Measurements from ENCODE around the gene ATP2C2.
"Not testable (repeated sequence)": the region's sequence is repeated elsewhere in the genome, so short reads cannot be mapped to it uniquely, and the experiment has no call there.

ATP2C2 gene

DNA sequence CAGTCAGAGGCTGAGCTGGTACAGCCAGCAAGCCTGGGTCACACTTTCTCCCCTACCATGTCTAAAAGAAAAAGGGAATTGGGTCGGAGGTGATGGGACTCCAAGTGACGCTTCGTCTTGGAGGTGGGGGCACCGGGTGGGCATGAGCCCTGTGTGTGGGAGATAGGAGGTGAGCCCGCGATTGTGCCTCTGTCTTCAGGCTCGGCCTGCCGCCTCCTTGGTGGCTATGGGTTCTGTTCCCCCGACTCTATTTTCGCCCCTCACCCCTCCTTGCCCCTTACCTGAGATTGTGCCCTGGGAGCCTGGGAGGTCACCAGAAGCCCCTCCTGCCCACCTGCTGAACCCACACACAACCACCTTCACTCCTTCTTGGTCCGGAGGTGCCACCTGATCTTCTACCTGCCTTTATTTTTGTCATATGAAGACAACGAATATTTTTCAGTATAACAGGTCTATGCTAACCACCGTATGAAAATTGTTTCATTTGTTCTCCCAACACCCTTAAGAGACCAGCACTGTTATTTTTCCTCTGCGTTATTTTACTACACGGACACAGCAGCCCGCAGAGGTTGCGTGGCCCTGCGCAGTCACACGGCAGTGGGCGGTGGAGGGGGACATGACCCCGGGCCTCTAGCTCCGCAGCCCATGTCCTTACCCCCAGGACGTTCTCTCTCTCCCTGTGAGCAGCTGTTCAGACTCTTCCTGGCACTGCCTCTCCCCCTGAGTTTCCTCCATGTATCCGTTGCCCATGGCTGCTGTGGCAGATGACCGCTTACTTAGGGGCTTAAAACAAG lies 49.9 kb downstream of the ATP2C2 start:
- no peak for DNase-seq (ENCODE audit: low read depth in 1 of 2, low spot score in 1 of 2)

DNA sequence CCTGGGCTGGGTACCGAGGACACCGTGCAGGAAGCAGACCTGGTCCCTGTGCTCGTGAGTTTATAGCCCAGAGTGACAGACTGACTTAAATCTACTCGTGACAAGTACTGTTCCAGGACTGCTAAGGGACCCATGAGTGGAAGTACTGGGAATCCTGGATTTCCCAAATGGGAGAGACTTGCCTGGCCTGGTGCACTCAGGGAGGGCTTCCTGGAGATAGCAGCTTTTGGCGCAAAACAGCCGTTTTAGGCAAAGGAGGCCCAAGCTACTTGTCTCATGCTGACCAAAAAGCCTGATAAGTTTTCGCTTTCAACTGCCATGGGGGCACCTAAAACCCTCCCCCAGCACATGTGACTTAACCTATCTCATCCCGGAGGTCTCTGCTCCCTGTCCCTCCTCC lies 51.4 kb downstream of the ATP2C2 start:
- DNase-seq (ENCODE audit: low read depth in 1 of 2, low spot score in 1 of 2) = no peak

DNA sequence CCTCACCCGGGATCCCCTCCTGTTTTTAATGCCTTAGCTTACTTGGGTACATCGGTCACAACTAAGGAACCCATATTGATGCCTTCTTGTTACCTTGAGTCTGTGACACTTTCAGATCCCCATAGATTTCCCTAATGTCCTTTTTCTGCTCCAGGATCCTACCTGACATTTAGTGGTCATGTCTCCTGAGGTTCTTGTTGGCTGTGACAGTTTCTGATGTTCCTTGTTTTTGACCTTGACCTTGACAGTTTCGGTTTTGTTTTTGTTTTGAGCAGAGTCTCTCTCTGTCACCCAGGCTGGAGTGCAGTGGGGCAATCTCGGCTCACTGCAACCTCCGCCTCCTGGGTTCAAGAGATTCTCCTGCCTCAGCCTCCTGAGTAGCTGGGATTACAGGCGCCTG lies 52.2 kb downstream of the ATP2C2 start:
- not testable (repeated sequence) for DNase-seq (ENCODE audit: low read depth in 1 of 2, low spot score in 1 of 2)

DNA sequence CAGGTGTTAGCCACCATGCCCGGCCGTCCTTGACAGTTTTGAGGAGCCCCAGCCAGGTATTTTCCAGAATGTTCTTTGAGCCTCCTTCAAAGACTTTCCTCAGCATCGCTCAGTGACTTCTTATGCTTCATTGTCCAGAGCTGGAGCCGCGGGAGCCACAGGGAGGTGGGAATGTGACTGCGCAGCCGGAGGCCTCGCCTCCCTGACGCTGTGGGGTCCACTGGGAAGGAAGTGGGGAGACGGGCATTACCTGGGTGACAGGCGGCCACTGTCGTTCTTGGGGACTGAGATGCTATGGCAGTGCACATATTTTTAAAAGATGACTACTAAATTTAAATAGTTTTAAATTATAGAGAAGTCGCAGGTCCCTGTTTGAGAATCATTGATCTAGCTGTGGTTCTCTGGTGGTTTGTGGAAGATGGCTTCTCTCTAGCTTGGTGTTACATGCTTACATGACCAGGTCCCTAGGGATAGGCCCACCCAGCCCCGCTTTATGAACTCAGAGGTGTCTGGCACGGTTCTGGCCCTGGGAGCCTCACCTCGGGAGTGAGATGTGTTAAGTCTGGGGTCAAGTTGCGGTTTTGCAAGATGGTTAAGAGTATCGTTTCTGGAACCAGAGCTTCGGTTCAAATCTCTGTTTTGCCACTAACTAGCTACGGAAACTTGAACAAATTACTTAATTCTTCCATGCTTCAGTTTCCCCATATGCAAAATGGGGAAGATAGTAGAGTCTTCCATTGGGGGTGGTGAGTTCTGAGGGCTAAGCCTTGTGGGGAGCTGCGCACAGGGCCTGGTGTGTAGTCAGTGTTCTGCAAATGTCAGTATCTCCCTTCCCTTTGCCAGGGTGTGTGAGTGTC lies 53.0 kb downstream of the ATP2C2 start:
- DNase-seq (ENCODE audit: low read depth in 1 of 2, low spot score in 1 of 2) = no peak

DNA sequence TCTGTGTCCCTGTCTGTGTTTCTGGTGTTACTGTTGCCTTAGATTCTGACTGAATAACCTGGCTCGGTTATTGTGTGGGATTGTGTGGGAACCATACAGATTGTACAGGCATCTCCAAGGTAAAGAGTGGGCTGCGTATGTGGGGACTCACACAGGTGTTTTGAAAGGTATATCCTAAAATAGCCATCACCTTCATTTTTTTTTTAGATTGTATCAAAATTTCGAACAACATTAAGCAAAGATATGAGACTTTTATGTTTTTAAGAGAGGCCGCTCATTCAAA lies 53.5 kb downstream of the ATP2C2 start:
- DNase-seq (ENCODE audit: low read depth in 1 of 2, low spot score in 1 of 2) = no peak

DNA sequence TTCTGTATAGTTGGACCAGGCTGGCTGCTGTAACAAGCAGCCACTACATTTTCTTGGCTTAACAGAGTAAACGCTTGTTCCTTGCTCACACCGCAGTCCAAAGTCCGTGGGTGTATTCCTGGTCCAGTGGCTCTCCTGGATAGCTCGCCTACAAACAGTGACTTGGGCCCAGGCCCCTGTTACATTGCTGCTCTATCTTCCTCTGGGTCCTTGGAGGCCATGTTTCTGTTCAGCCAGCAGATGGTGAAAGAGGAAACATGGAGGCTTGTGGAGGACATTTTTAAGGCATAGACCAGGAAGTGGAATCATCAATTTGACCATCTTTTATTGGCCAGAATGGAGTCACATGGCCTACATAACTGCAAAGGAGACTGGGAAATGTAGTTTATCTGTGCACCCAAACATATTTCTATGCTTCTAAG lies 55.1 kb downstream of the ATP2C2 start:
- no peak for DNase-seq (ENCODE audit: low read depth in 1 of 2, low spot score in 1 of 2)

DNA sequence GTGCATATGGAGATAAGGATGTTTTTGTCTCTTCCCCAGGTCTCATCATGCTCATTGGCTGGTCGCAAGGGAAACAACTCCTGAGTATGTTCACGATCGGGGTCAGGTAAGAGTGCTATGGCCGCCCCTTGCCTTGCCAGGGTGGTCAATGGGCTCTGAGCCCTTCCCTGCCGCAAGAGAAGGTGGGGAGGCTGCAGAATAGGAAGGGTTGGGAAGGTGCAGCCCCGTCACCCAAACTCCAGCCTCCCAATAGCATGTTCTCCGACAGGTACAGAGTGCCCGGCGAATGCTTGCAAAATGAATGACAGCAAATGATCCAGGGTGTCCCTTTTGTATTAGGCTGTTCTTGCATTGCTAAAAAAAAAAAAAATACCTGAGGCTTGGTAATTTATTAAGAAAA lies 57.4 kb downstream of the ATP2C2 start:
- DNase-seq (ENCODE audit: low read depth in 1 of 2, low spot score in 1 of 2) = no peak

DNA sequence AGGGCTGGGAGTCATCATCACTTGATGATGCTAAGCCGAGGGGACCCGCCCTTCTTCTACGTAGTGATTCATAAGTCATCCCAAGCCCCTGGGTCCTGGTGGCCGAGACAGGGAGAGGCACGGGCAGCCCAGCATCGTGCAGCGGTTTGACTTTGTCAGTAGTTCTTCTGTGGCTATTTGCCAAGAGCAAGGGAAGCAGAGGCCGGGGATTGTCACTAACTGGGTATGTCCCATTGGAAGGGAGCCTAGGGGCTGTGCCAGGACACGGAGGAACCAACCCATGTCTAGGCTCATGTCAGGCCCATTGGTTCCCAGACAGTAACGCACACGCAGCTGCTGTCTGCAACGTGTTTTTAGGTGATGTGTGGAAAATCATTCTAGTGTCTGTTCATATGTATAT lies 58.5 kb downstream of the ATP2C2 start:
- DNase-seq (ENCODE audit: low read depth in 1 of 2, low spot score in 1 of 2) = no peak

DNA sequence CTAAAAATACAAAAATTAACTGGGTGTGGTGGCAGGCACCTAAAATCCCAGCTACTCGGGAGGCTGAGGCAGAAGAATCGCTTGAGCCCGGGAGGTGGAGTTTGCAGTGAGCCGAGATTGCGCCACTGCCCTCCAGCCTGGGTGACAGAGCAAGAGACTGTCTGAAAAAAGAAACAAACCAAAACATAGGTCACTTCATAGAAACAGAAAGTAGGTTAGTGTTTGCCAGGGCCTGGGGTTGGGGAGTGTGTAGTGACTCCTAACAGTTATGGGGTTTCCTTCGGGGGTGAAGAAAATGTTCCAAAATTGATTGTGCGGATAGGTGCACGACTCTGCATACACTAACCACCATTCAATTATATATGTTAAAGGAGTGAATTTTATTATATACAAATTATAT lies 59.2 kb downstream of the ATP2C2 start:
- no peak for DNase-seq (ENCODE audit: low read depth in 1 of 2, low spot score in 1 of 2)

DNA sequence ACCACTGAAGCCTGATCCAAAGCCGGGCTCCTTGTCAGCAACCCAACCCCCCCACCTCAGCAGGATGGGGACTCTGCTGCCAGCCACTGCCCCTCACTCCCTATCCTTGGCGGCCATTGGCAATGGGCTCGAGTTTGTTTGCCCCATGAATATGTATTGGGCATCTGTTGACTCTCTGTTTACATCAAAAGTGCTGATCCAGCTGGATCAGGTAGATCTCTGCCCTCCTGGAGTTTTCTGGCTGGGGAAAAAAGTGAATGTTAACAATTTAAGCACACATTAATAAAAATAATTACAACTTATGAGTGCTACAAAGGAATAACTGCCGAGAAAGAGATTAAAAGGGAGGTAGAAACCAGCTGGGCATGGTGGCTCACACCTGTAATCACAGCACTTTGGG lies 62.5 kb downstream of the ATP2C2 start:
- no peak for DNase-seq (ENCODE audit: low read depth in 1 of 2, low spot score in 1 of 2)

DNA sequence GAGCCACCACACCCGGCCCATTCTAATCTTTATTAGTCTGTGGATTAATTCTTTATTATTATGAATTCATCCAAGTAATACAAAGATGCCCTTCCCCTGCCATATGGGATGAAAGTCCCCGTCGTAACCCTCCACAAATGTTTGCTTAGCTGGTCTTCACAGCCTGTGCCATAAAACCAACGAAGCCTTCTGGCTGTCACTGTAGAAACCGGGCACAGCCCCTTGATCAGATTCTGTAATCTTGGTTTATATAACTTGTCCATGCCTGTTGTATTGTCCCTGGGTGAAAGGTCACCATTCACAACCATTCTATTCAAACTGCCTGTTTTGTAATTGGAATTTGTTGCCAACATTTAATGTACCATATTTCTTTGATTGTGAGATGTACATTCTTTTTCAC lies 66.5 kb downstream of the ATP2C2 start:
- no peak for DNase-seq (ENCODE audit: low read depth in 1 of 2, low spot score in 1 of 2)

DNA sequence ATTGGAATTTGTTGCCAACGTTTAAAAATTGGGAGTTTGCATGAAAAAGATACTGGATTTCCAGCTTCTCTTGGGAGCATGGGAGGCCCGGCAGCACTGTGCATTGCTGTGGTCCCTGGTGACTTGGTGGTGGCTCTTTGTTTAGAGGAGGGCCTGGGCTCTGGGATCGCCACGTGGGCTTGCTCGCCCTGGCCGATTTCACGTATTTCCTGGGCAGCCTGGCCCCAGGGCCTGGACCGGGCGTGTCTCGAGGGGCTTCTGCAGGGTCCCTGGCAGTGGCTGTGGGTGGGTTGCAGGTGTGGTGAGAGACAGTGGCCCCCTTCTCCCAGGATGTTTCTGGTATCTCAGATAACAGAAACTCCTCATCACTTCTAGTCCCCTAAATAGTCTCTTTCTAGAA lies 67.9 kb downstream of the ATP2C2 start:
- DNase-seq (ENCODE audit: low read depth in 1 of 2, low spot score in 1 of 2) = no peak

DNA sequence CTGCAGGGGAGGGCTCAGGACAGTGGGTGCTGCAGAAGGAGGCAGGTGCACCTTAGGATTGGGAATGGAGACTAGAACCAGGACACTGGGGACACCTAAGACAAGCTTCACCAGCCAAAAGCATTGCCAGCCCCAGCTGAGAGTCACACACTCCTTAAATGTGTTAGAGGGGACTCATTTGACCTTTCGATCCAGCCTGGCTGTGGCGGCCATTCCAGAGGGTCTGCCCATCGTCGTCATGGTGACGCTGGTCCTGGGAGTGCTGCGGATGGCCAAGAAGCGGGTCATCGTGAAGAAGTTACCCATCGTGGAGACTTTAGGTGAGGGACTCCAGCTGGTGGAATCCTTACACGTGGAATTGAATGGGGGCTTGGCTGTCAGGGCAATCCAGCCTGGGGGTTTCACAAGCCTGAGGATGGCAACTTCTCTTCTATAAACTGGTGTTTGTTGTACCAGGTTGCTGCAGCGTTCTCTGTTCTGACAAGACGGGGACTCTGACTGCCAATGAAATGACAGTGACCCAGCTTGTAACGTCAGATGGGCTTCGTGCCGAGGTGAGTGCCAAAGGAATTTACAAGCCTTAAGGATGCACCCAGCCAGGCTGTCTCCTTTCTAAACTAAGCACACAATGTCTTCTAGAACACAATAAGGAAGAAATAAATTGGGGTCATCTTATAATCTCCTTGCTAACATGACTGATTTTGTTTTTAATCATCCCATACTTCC lies 70.8 kb downstream of the ATP2C2 start:
- DNase-seq (ENCODE audit: low read depth in 1 of 2, low spot score in 1 of 2) = no peak

DNA sequence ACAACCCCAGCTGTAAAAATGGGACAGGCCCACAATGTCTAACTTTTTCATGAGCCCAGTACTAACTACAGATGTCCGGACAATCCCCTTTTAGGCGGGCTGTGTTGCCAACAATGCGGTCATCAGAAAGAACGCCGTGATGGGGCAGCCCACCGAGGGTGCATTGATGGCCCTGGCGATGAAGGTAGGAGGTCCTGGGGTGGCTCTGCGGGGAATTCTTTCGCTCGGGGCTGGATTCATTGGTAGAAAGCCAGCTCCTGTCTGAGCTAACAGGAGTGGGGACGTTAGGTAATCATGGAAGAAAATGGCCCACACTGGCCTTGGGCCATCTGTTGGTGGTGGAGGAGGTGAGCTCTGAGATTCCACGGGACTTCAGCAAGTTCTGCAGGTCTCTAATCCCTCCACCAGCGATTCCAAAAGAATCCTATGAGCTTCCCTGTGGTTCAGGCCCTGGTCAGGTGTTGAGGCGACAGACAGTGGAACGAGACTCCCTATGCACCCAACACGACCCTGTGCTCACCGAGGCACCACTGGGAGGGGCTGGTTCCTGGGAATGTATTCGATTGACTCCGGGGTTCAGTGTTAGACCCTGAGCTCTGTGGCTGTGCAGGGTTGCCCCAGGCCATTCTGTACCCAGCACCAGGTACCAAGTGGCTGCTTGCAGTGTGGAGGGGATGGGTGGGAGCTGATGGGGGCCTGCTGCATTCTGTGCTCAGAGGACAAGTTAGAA lies 74.2 kb downstream of the ATP2C2 start:
- no peak for DNase-seq (ENCODE audit: low read depth in 1 of 2, low spot score in 1 of 2)

DNA sequence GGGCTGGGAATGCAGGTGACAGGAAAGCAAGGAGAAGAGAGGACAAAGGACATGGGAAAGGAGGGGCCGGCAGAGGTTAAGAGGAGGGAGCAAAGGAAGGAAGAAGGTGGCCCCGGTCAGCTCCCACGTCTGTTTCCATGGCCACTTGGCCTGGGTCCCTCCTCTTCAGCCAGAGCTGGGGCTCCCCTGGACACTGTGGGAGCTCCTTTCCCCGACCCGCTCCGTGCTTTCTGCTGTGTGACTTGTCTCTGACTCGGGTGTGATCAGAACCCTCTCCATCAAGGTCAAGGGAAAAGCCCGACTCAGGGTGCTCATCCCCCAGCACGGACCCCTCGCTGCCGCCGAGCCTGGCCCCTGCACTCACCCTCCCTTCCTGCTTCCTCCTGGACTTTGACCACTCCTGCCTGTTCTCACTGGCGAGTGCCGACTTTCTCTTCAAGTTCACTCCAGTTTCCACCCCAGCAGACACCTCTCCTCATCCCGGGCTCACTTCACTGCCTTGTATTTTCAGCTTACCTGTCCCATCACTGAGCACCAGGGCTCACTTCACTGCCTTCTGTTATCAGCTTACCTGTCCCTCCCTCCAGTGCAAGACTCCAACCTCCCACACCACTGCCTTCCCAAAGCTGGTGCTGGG lies 74.9 kb downstream of the ATP2C2 start:
- no peak for DNase-seq (ENCODE audit: low read depth in 1 of 2, low spot score in 1 of 2)

DNA sequence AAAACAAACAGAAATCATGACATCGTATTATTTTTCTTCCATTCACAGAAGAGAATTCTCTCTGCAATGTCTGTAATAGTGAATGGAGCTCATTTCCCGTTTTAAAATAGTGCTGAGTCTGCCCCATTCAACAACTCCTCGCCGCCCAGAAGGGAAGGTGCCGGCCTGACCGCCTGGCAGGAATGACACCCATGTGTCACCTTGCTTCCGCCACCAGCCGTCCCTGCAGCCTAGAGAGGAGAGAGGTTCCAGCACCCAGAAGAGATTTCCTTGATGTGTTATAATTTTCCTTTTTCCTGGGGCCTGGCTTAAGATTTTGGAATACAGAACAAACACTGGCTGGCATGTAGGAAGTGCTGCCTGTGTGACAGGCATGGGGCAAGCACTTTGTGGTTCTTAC lies 76.1 kb downstream of the ATP2C2 start:
- DNase-seq (ENCODE audit: low read depth in 1 of 2, low spot score in 1 of 2) = no peak

DNA sequence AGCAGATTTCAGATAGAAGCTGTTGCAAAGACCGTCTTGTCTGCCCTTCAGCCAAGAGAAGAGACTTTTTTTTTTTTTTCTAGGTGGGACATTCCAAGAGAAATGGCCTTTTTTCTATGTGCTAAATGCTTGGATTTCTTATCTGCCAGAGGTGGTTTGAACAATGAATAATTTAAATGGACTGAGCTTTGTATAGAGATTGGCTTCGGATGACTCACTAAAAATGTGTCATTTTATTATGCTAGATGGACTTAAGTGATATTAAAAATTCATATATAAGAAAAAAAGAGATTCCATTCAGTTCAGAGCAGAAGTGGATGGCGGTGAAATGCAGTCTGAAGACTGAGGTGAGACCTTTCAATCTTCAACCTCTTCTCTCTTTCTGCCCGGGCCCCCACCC lies 77.7 kb downstream of the ATP2C2 start:
- no peak for DNase-seq (ENCODE audit: low read depth in 1 of 2, low spot score in 1 of 2)

DNA sequence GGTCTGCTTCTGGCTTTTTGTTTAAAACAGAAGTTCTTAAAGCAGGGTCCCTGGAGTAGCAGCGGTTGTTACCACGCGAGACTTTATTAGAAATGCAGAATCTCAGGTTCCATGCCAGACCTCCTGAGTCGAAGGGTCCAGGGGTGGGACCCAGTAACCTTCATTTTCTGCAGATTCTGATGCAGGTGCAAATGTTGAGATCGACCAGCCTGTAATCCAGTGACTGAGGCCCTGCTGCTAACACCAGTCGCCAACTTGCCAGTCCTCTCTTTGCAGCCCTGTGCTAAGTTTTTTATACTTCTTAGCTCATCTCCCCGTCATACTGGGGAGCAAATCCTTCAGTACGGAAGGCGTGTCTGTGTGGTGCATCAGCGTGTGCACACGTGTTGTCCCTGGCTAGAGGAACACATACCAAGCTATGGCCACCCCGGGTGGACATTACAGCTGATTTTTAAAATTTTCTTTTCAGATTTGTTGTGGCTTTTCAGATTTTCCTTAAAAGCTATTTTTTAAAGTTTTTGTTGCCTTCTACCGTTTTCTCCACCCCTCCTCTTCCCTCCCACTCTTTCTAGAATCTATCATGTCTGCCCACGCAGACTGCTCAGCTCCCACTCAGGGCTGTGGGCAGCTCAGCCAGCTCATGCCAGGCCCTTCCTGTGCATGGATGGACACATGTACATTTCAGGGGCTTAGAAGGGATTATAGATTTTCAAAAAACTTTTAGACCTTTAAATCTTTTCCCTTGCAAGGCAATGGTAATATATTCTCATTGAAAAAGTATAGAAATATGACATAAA lies 78.5 kb downstream of the ATP2C2 start:
- no peak for DNase-seq (ENCODE audit: low read depth in 1 of 2, low spot score in 1 of 2)

DNA sequence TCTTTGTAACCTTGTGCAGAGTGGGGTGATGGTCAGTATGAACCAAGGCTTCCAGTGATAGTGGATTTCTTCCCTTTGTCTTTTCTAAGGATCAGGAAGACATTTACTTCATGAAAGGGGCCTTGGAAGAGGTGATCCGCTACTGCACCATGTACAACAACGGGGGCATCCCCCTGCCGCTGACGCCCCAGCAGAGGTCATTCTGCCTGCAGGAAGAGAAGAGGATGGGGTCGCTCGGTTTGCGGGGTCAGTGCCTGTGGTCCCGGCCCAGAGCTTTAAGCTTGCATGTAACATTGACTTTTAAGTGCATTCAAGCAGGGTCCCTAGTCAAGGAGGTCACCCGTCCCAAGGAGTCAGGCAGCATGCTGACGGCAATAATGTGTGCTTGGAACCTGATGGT lies 80.1 kb downstream of the ATP2C2 start:
- DNase-seq (ENCODE audit: low read depth in 1 of 2, low spot score in 1 of 2) = no peak
